ENCODE results near the gene PRKCE.

DNA sequence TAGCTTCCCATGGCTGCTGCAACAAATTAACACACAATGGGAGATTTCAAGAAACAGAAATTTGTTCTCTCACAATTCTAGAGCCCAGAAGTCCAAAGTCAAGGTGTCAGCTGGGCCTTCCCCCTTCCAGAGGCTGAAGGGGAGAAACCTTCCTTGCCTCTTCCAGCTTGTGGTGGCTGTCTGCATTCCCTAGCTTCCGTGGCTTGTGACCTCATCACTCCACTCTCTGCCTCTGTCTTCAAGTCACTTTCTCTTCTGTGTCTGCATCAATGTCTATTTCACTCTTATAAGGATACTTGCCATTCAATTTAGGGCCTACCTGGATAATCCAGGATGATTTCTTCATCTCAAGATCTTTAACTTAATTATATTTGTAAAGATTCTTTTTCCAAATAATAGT is 23.6 kb upstream of the PRKCE start:
- no peak for TF ChIP-seq POLR2AphosphoS5 (IDR thresholded peaks at IDR 0.05; ENCODE audit: borderline replicate concordance, low read depth, low read length)
- TF ChIP-seq EZH2 (IDR thresholded peaks at IDR 0.05): no peak
- no peak for TF ChIP-seq FOXP2 (optimal IDR thresholded peaks at IDR 0.05; ENCODE audit: control extremely low read depth, extremely low read length, insufficient read depth)
